H1 (cell line): Measurements from ENCODE around the gene GBE1. TPM values are rescaled to one million over a fixed set of nuclear protein-coding genes. Genes with fewer than 3 reads are reported as not detected.

Source experiments
- CTCF ChIA-PET: fragments of 300-600 bp; sonication (Branson Sonifier 250); formaldehyde crosslinking; loops from one replicate; lab custom pipeline; 2021; ENCODE audit not compliant: partially characterized antibody; lab: Charles Lee
- POLR2A ChIA-PET: fragments of 300-600 bp; sonication (Branson Sonifier 250); formaldehyde crosslinking; loops from one replicate; lab custom pipeline; 2021; ENCODE audit warnings: inconsistent platforms; ENCODE audit not compliant: partially characterized antibody; lab: Charles Lee
- DNase-seq, 2 experiments: peaks; one replicate each; pipeline versions ENCODE4 v3.0.0 to v3.0.0-alpha.2; 2010 to 2022; ENCODE audit warnings: low spot score in 2 of 2, low read depth in 1 of 2, mixed read lengths in 1 of 2
- FAIRE-seq: peaks from 2 replicates; lab custom pipeline; 2011; peaks lifted over from hg19 to GRCh38; lab: Jason Lieb, UNC
- H2AFZ ChIP-seq: 2 replicates; pipeline ENCODE4 v1.8.1; 2012; ENCODE audit warnings: low read length, inconsistent platforms
- H2AK5ac ChIP-seq: 2 replicates; pipeline ENCODE4 v1.6.1; 2013; ENCODE audit warnings: low read depth, low read length
- H2BK120ac ChIP-seq: replicated peaks from 2 replicates; pipeline ENCODE3; 2013; ENCODE audit warnings: low read depth, low read length, inconsistent platforms
- H2BK12ac ChIP-seq: 2 replicates; pipeline ENCODE4 v1.6.1; 2013; ENCODE audit warnings: low read depth, low read length
- H2BK15ac ChIP-seq: 2 replicates; pipeline ENCODE4 v1.6.1; 2013; ENCODE audit warnings: low read length
- H2BK20ac ChIP-seq: 2 replicates; pipeline ENCODE4 v1.6.1; 2013; ENCODE audit warnings: low read length
- H2BK5ac ChIP-seq: 2 replicates; pipeline ENCODE4 v1.6.1; 2013; ENCODE audit warnings: low read depth, low read length
- H3K14ac ChIP-seq: 2 replicates; pipeline ENCODE4 v1.6.1; 2013; ENCODE audit warnings: inconsistent platforms; ENCODE audit not compliant: insufficient read length
- H3K18ac ChIP-seq: 2 replicates; pipeline ENCODE4 v1.6.1; 2013; ENCODE audit warnings: low read length; ENCODE audit errors: extremely low read depth
- H3K23ac ChIP-seq: 2 replicates; pipeline ENCODE4 v1.6.1; 2013; ENCODE audit warnings: inconsistent platforms; ENCODE audit not compliant: insufficient read length
- H3K23me2 ChIP-seq: 2 replicates; pipeline ENCODE4 v1.6.1; 2013; ENCODE audit warnings: low read depth, low read length
- H3K27ac ChIP-seq: 2 replicates; pipeline ENCODE4 v1.6.1; 2011; ENCODE audit warnings: low read depth, low read length, inconsistent platforms
- H3K27me3 ChIP-seq, 4 experiments: replicated peaks in 1 of 4; 1 replicate in 1 of 4; 2 replicates in 3 of 4; pipeline versions ENCODE4 v1.6.1 to v1.8.1; 2011 to 2013; ENCODE audit warnings: low read length in 3 of 4, mild to moderate bottlenecking in 3 of 4, inconsistent platforms in 2 of 4, mixed read lengths in 2 of 4, moderate library complexity in 1 of 4; ENCODE audit not compliant: control insufficient read depth in 3 of 4, insufficient read depth in 3 of 4; ENCODE audit errors: extremely low read depth in 1 of 4
- H3K36me3 ChIP-seq, 4 experiments: 2 replicates each; pipeline versions ENCODE4 v1.6.1 to v1.8.1; 2011 to 2013; ENCODE audit warnings: mild to moderate bottlenecking in 4 of 4, low read length in 3 of 4, moderate library complexity in 2 of 4, control low read depth in 1 of 4, inconsistent platforms in 1 of 4; ENCODE audit not compliant: insufficient read depth in 4 of 4, control insufficient read depth in 2 of 4
- H3K4ac ChIP-seq: replicated peaks from 2 replicates; pipeline ENCODE3; 2013; ENCODE audit warnings: low read length, low read depth, mixed read lengths, inconsistent platforms; ENCODE audit not compliant: insufficient read length
- H3K4me1 ChIP-seq, 4 experiments: replicated peaks in 1 of 4; 1 replicate in 1 of 4; 2 replicates in 3 of 4; pipeline versions ENCODE4 v1.6.1 to v1.8.1; 2011 to 2013; ENCODE audit warnings: low read length in 3 of 4, inconsistent platforms in 2 of 4, mixed read lengths in 1 of 4; ENCODE audit not compliant: insufficient read depth in 4 of 4, control insufficient read depth in 3 of 4
- H3K4me2 ChIP-seq, 2 experiments: 2 replicates each; pipeline versions ENCODE4 v1.6.1 to v1.8.1; 2011 to 2013; ENCODE audit warnings: low read depth in 2 of 2, low read length in 2 of 2, control low read depth in 1 of 2, inconsistent platforms in 1 of 2, mild to moderate bottlenecking in 1 of 2; ENCODE audit not compliant: insufficient read depth in 1 of 2
- H3K4me3 ChIP-seq, 4 experiments: fragments of 200-600, 300-600 bp in 1 of 4; sonication (generic), shearing (Covaris generic), sonication (Bioruptor Twin) in 1 of 4; 2 replicates each; pipeline versions ENCODE4 v1.5.1 to v1.8.1; 2011 to 2016; ENCODE audit warnings: low read length in 4 of 4, low read depth in 3 of 4, control low read depth in 2 of 4, inconsistent platforms in 2 of 4, mild to moderate bottlenecking in 2 of 4, mixed read lengths in 1 of 4, moderate library complexity in 1 of 4; ENCODE audit not compliant: insufficient read depth in 2 of 4; ENCODE audit errors: extremely low read depth in 1 of 4
- H3K56ac ChIP-seq: replicated peaks from 2 replicates; pipeline ENCODE3; 2013; ENCODE audit warnings: low read depth, mild to moderate bottlenecking, mixed read lengths, low read length, inconsistent platforms; ENCODE audit not compliant: insufficient read length
- H3K79me1 ChIP-seq: 2 replicates; pipeline ENCODE4 v1.6.1; 2013; ENCODE audit warnings: low read depth, low read length, control low read depth
- H3K79me2 ChIP-seq, 2 experiments: 2 replicates each; pipeline versions ENCODE4 v1.6.1 to v1.8.1; 2012 to 2013; ENCODE audit warnings: low read length in 2 of 2, mild to moderate bottlenecking in 2 of 2, inconsistent platforms in 1 of 2; ENCODE audit not compliant: insufficient read depth in 2 of 2, control insufficient read depth in 1 of 2
- H3K9ac ChIP-seq, 4 experiments: replicated peaks in 1 of 4; 1 replicate in 1 of 4; 2 replicates in 3 of 4; pipeline versions ENCODE4 v1.6.1 to v1.8.1; 2011 to 2013; ENCODE audit warnings: low read depth in 3 of 4, low read length in 3 of 4, control low read depth in 2 of 4, mild to moderate bottlenecking in 2 of 4, moderate library complexity in 2 of 4, inconsistent platforms in 1 of 4; ENCODE audit errors: extremely low read depth in 1 of 4
- H3K9me3 ChIP-seq, 2 experiments: 2 replicates each; pipeline versions ENCODE4 v1.6.1 to v1.8.1; 2012 to 2013; ENCODE audit warnings: mild to moderate bottlenecking in 2 of 2, moderate library complexity in 2 of 2, control low read depth in 1 of 2, inconsistent platforms in 1 of 2, low read depth in 1 of 2, low read length in 1 of 2, mixed read lengths in 1 of 2; ENCODE audit not compliant: insufficient read depth in 2 of 2
- H4K20me1 ChIP-seq, 2 experiments: replicated peaks in 1 of 2; 2 replicates each; pipeline versions ENCODE3 to v1.8.1; 2011 to 2013; ENCODE audit warnings: inconsistent platforms in 2 of 2, low read length in 2 of 2, mild to moderate bottlenecking in 1 of 2; ENCODE audit not compliant: insufficient read depth in 2 of 2, control insufficient read depth in 1 of 2
- H4K5ac ChIP-seq: 2 replicates; pipeline ENCODE4 v1.6.1; 2013; ENCODE audit warnings: low read length, low read depth, mixed read lengths, inconsistent platforms; ENCODE audit not compliant: insufficient read length
- H4K8ac ChIP-seq: 2 replicates; pipeline ENCODE4 v1.8.0; 2013; ENCODE audit warnings: mild to moderate bottlenecking, moderate library complexity, low read length, inconsistent platforms; ENCODE audit not compliant: insufficient read depth; ENCODE audit errors: extremely low read depth
- H4K91ac ChIP-seq: replicated peaks from 2 replicates; pipeline ENCODE3; 2013; ENCODE audit warnings: low read length, mixed read lengths, inconsistent platforms; ENCODE audit not compliant: insufficient read length
- ATF3 ChIP-seq: IDR thresholded peaks from 2 replicates; pipeline ENCODE4 v1.6.1; 2011; ENCODE audit warnings: low read depth, mild to moderate bottlenecking, low read length; ENCODE audit not compliant: insufficient read depth
- BACH1 ChIP-seq: IDR thresholded peaks from 2 replicates; pipeline ENCODE4 v1.6.1; 2012; ENCODE audit warnings: low read length, improper control_type of control experiment
- CBX8 ChIP-seq: fragments of 300-800, 300-1000 bp; sonication (generic); IDR thresholded peaks from 2 replicates; pipeline ENCODE4 v1.7.1; 2016; ENCODE audit warnings: low read depth, low read length, borderline replicate concordance
- CEBPB ChIP-seq: IDR thresholded peaks from 2 replicates; pipeline ENCODE4 v1.6.1; 2012; ENCODE audit warnings: low read depth, low read length
- CHD2 ChIP-seq: IDR thresholded peaks from 2 replicates; pipeline ENCODE4 v1.6.1; 2012; ENCODE audit warnings: low read length, improper control_type of control experiment
- CTBP2 ChIP-seq: IDR thresholded peaks from 2 replicates; pipeline ENCODE4 v1.7.0; 2011; ENCODE audit warnings: borderline replicate concordance, mild to moderate bottlenecking, moderate library complexity, mixed read lengths, low read length; ENCODE audit not compliant: insufficient read depth, insufficient read length
- EP300 ChIP-seq, 2 experiments: IDR thresholded peaks; 1 replicate in 1 of 2; 2 replicates in 1 of 2; pipeline ENCODE4 v1.6.1; 2011 to 2012; ENCODE audit warnings: low read depth in 2 of 2, low read length in 2 of 2, mild to moderate bottlenecking in 2 of 2, borderline replicate concordance in 1 of 2, inconsistent platforms in 1 of 2, moderate library complexity in 1 of 2
- GTF2F1 ChIP-seq: IDR thresholded peaks from 2 replicates; pipeline ENCODE4 v1.6.1; 2012; ENCODE audit warnings: low read depth, low read length, improper control_type of control experiment, borderline replicate concordance
- HDAC2 ChIP-seq, 2 experiments: fragments of 300-600 bp in 1 of 2; sonication (generic) in 1 of 2; IDR thresholded peaks; 2 replicates each; pipeline ENCODE4 v1.6.1; 2011 to 2012; ENCODE audit warnings: low read depth in 2 of 2, low read length in 2 of 2, mild to moderate bottlenecking in 2 of 2, moderate library complexity in 2 of 2, borderline replicate concordance in 1 of 2, inconsistent platforms in 1 of 2
- MAFK ChIP-seq: IDR thresholded peaks from 2 replicates; pipeline ENCODE4 v1.6.1; 2012; ENCODE audit warnings: low read depth, mild to moderate bottlenecking, improper control_type of control experiment, low read length
- SIN3A ChIP-seq, 2 experiments: IDR thresholded peaks in 1 of 2; conservative IDR thresholded peaks in 1 of 2; 2 replicates each; pipeline ENCODE4 v1.6.1; 2011 to 2012; ENCODE audit warnings: low read length in 2 of 2, improper control_type of control experiment in 1 of 2, low read depth in 1 of 2, mild to moderate bottlenecking in 1 of 2
- SIRT6 ChIP-seq: IDR thresholded peaks from one replicate; pipeline ENCODE4 v1.7.1; 2012; ENCODE audit warnings: low read length, inconsistent platforms
- SIX5 ChIP-seq: IDR thresholded peaks from 2 replicates; pipeline ENCODE4 v1.6.1; 2011; ENCODE audit warnings: mild to moderate bottlenecking, low read depth, low read length
- WGBS, 2 experiments: shearing (Covaris generic) in 1 of 2; methylation state at CpG; one replicate each; pipeline versions ENCODE4 v1.1.6 to v1.1.7; 2013 to 2015; ENCODE audit warnings: low lambda C conversion rate in 2 of 2, mixed read lengths in 2 of 2, inconsistent platforms in 1 of 2, low coverage in 1 of 2, missing lambda C conversion rate in 1 of 2; ENCODE audit not compliant: insufficient replicate concordance in 2 of 2, insufficient coverage in 1 of 2, insufficient read length in 1 of 2; ENCODE audit errors: extremely low coverage in 1 of 2, missing lambda C conversion rate in 1 of 2; 5-methylcytosine and 5-hydroxymethylcytosine counted together
- polyA plus RNA-seq, 7 experiments: library from polyadenylated mRNA; depleted of rRNA in 3 of 7; stranded (reverse) in 5 of 7; unstranded in 2 of 7; fragments of >200 nt in 5 of 7; fragments of 200-250 nt in 2 of 7; gene quantifications; 1 replicate in 5 of 7; 2 replicates in 1 of 7; 4 replicates in 1 of 7; pipeline versions ENCODE4 v1.2.1 to v1.2.3, GENCODE V29; 2011 to 2013; ENCODE audit warnings: missing spikeins in 2 of 7, mixed read lengths in 2 of 7
- total RNA-seq: library from RNA; stranded (reverse); fragmentation: NEBNext Ultra II Directional; extraction: Animal tissue kit (Norgen Biotek cat#: 25700); gene quantifications from 2 replicates; pipeline ENCODE4 v1.2.1, GENCODE V29; 2021

GBE1 gene
- total and polyA plus RNA-seq, 2 of the 8 experiments (the other 6 are each of a cell fraction or from before 2014, with no cell fraction given): 3.3 to 7.3 TPM

- no peaks in the 10 kb centered on the region for H4K20me1 ChIP-seq
- H3K23me2 ChIP-seq: peaks cover 2% of the 10 kb centered on the region; the same call in 1 of the 2 replicates
- no peak overlapping the region for H2AK5ac ChIP-seq
- no peaks in the 10 kb centered on the region for H3K79me2 ChIP-seq
- H3K9ac ChIP-seq: no peak overlapping the region
- H4K91ac ChIP-seq: no peak overlapping the region
- no peaks in the 10 kb centered on the region for H3K36me3 ChIP-seq
- no peak overlapping the region for H3K18ac ChIP-seq
- CTCF ChIA-PET: interaction anchor here (1.3 to 1.8 kb wide), 3 partner anchors 12 to 112 kb away, joined by 4 to 9 read pairs (median 4); no protein-coding TSS in a partner anchor
- no peak overlapping the region for H2BK120ac ChIP-seq
- no peak overlapping the region for H4K5ac ChIP-seq
- H3K27me3 ChIP-seq: no peaks in the 10 kb centered on the region
- no peak overlapping the region for H2BK5ac ChIP-seq
- no peak overlapping the region for H3K14ac ChIP-seq
- no peak overlapping the region for H2BK20ac ChIP-seq
- no peaks in the 10 kb centered on the region for H3K4me1 ChIP-seq
- no peak overlapping the region for H3K23ac ChIP-seq
- no peak overlapping the region for H2BK15ac ChIP-seq
- H2AFZ ChIP-seq: no peak overlapping the region
- H3K4me3 ChIP-seq: no peak overlapping the region
- no peak overlapping the region for H3K27ac ChIP-seq
- no peak overlapping the region for H3K4me2 ChIP-seq
- POLR2A ChIA-PET: no interaction called here
- no peak overlapping the region for H4K8ac ChIP-seq
- no peaks in the 10 kb centered on the region for H3K9me3 ChIP-seq
- no peak overlapping the region for H2BK12ac ChIP-seq
- H3K56ac ChIP-seq: no peak overlapping the region
- 91% methylated on average over 2 of the region's 2 CpGs; no CpG with 5 or more reads in 1 of the 2 experiments for WGBS, 2 experiments
- DNase-seq (no peak), FAIRE-seq (no peak)
- no peaks in the 10 kb centered on the region for H3K79me1 ChIP-seq
- H3K4ac ChIP-seq: no peak overlapping the region
- TF ChIP-seq MAFK (no peak), CTBP2 (no peak), BACH1 (no peak), SIN3A (conservative IDR thresholded peaks at IDR 0.05 in 1 of 2, IDR thresholded peaks at IDR 0.05 in 1 of 2; ENCODE audit: low read depth in 1 of 2, low read length in 2 of 2) (no peak), SIX5 (no peak), EP300 (IDR thresholded peaks at IDR 0.05; ENCODE audit: borderline replicate concordance in 1 of 2, low read depth in 2 of 2, low read length in 2 of 2) (no peak), CHD2 (no peak), HDAC2 (IDR thresholded peaks at IDR 0.05; ENCODE audit: borderline replicate concordance in 1 of 2, low read depth in 2 of 2, low read length in 2 of 2) (no peak), CEBPB (no peak), CBX8 (no peak), SIRT6 (no peak), GTF2F1 (no peak), ATF3 (no peak)
Measured at GRCh38 chr3:81601707-81602305, 159.6 kb downstream of the GBE1 start.
